ENCODE measurements around the gene ZNF468.
"Not testable (repeated sequence)": the region's sequence is repeated elsewhere in the genome, so short reads cannot be mapped to it uniquely, and the experiment has no call there.

- not testable (repeated sequence) for TF ChIP-seq CTCF (IDR thresholded peaks at IDR 0.05; ENCODE audit: low read length); EZH2phosphoT487 (IDR thresholded peaks at IDR 0.05; ENCODE audit: low read length); EZH2 (optimal IDR thresholded peaks at IDR 0.05; ENCODE audit: low read depth, low read length)
Measured at GRCh38 chr19:52799950-52800640, 57.3 kb downstream of the ZNF468 start.

All from MM.1S (cell line).